ENCODE results near the gene MRPL27.

The MRPL27 gene

DNA sequence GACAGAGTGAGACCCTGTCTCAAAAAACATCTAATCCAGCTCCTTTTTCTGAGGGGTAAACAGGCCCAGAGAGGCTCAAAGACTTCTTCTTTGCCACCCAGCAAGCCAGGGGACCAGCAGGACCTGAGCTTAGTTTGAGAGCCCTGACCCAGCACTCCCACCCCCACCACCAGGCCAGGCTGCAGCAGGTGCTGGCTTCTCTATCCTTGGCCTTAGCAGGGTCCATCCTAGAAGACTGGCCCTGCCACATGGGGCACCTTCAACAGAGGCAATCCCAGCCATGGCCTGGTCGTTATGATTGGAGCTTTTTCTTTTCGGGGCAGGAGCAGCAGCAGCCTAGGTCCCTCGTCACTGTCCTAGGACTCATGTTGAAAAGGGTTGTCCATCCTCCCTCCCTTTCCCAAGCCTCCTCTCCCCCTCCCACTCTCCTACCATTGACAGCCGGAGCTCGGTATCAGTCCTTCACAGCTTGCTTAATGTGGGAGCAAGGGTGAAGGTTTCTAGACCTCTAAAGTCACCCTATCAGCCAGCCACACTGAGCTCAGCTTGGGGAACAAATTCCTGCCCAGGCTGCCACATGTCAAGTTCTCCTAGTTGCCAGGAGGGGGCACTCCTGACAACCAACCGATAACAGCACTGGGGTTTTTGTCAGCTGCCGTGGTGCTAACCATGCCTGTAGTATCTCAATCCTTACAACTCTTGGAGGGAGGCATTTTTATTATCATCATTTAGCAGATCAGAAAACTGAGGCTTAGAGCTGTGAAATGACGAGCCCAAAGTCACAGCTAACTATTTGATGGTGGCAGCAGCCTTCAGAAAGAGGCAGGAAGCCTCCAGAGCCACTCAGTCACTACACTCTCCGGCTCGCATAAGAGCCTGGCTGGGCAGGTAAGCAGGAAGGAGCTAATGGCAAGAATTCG is 11.2 kb downstream of the MRPL27 start:
- Histone ChIP-seq H3K27ac (no peak overlapping the region), H3K4me2 (ENCODE audit: low read length) (peak overlapping the region; percentile 37), H3K27me3 (ENCODE audit: control insufficient read depth, insufficient read depth, low read length) (no peaks in the 10 kb centered on the region), H3K9me3 (ENCODE audit: control insufficient read depth, low read length) (no peaks in the 10 kb centered on the region), H3K4me3 (ENCODE audit: low read depth, low read length) (no peak overlapping the region), H2AFZ (no peak overlapping the region), H3K36me3 (ENCODE audit: control insufficient read depth, insufficient read depth, low read length) (no peaks in the 10 kb centered on the region), H3K79me2 (no peaks in the 10 kb centered on the region), H3K4me1 (peaks cover 6% of the 10 kb centered on the region), H3K9ac (no peak overlapping the region)
- TF ChIP-seq, protein P1, sequence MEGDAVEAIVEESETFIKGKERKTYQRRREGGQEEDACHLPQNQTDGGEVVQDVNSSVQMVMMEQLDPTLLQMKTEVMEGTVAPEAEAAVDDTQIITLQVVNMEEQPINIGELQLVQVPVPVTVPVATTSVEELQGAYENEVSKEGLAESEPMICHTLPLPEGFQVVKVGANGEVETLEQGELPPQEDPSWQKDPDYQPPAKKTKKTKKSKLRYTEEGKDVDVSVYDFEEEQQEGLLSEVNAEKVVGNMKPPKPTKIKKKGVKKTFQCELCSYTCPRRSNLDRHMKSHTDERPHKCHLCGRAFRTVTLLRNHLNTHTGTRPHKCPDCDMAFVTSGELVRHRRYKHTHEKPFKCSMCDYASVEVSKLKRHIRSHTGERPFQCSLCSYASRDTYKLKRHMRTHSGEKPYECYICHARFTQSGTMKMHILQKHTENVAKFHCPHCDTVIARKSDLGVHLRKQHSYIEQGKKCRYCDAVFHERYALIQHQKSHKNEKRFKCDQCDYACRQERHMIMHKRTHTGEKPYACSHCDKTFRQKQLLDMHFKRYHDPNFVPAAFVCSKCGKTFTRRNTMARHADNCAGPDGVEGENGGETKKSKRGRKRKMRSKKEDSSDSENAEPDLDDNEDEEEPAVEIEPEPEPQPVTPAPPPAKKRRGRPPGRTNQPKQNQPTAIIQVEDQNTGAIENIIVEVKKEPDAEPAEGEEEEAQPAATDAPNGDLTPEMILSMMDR (IDR thresholded peaks at IDR 0.05) = peak; percentile 74

DNA sequence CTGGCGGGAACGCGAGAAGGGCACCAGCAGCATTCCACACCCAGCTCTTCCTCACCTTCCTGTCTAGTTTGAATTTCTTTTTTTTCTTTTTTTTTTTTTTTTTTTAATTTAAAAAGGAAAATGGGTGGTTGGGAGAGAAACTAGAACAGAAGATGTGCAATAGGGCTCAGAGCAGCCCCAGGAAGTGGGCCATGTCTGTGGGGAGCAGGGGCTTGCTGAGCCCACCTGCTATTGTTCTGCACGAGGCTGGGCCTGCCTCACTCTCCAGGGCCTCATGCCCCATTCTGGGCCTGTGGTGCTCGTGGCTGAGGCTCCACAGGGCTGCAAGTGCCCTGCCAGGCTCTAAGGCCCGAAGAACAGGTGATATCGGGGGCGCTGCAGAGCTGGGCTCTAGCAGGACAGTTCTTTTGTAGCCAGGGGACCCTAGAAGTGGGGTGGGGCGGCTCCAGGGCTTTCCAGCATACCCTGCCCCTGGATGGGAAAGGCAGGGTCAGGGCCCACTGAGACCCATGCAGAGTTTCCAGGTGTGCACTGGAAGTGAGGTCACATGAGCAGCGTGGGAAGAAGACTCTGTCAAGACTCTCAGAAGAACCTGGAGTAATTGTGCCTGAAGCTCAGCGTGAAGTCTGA is 12.4 kb downstream of the MRPL27 start:
- H3K4me1 ChIP-seq = peaks cover 6% of the 10 kb centered on the region
- no peaks in the 10 kb centered on the region for H3K9me3 ChIP-seq (ENCODE audit: control insufficient read depth, low read length)
- no peaks in the 10 kb centered on the region for H3K36me3 ChIP-seq (ENCODE audit: control insufficient read depth, insufficient read depth, low read length)
- no peaks in the 10 kb centered on the region for H3K27me3 ChIP-seq (ENCODE audit: control insufficient read depth, insufficient read depth, low read length)
- H3K4me2 ChIP-seq (ENCODE audit: low read length) = no peak overlapping the region
- TF ChIP-seq, protein P1 (IDR thresholded peaks at IDR 0.05) = no peak
- H2AFZ ChIP-seq = no peak overlapping the region
- H3K4me3 ChIP-seq (ENCODE audit: low read depth, low read length) = no peak overlapping the region
- no peak overlapping the region for H3K9ac ChIP-seq
- H3K79me2 ChIP-seq = no peaks in the 10 kb centered on the region
- H3K27ac ChIP-seq = no peak overlapping the region

DNA sequence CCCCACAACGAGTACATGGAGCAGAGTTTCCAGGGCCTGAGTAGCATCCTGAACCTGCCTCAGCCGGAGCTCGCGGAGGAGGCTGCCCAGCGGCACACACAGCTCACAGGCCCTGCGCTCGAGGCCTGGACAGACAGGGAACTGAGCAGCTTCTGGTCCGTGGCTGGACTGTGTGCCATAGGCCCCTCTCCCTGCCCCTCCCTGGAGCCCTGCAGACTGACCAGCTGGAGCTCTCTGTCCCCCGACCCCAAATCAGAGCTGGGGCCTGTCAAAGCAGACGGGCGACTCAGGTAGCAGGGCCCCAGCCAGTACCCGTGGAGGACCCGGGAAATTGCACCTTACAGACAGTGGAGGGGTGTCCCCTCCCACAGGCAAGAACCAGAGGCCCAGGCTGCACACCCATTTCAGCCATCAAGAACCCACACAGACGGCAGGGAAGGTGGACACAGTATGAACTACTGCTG is 13.0 kb downstream of the MRPL27 start:
- no peaks in the 10 kb centered on the region for H3K27me3 ChIP-seq (ENCODE audit: control insufficient read depth, insufficient read depth, low read length)
- H3K79me2 ChIP-seq = no peaks in the 10 kb centered on the region
- no peak overlapping the region for H3K4me3 ChIP-seq (ENCODE audit: low read depth, low read length)
- no peaks in the 10 kb centered on the region for H3K36me3 ChIP-seq (ENCODE audit: control insufficient read depth, insufficient read depth, low read length)
- H3K9ac ChIP-seq = no peak overlapping the region
- peaks cover 6% of the 10 kb centered on the region for H3K4me1 ChIP-seq
- H3K27ac ChIP-seq = no peak overlapping the region
- H3K4me2 ChIP-seq (ENCODE audit: low read length) = no peak overlapping the region
- H2AFZ ChIP-seq = no peak overlapping the region
- TF ChIP-seq, protein P1 (IDR thresholded peaks at IDR 0.05) = no peak
- H3K9me3 ChIP-seq (ENCODE audit: control insufficient read depth, low read length) = no peaks in the 10 kb centered on the region

DNA sequence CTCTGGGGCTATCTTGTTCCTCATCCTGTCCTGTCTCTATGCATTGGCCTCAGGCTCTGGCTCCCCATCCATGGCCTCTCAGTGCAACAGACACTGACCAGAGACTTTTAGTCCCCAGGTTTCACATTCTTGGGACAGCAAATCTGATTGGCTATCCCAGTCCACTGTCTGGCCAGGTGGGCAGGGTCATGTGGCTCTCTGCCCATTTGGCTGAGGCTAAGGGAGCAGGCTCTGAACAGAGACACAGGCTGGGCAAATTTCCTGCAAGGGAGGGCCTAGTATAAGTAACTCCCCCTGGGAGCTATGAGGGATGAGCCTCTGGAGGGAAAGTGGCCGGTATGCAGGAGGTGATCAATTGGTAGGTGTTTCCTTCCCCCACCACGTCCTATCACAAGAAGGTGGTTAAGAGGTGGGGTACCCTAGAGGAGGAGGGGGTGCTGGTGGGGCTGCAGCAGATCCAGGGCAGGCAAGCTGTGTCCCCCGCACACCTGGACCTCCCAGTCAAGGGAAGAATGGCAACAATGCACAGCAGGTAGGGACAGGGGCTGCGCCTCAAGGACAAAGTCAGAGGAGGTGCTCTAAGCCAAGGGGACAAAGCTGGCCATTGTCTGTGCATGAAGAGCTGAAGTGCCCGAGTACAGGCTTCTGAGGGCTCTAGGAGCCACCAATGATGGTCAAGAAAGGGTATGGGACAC is 13.8 kb downstream of the MRPL27 start:
- H3K79me2 ChIP-seq = peaks cover 2% of the 10 kb centered on the region
- no peaks in the 10 kb centered on the region for H3K9me3 ChIP-seq (ENCODE audit: control insufficient read depth, low read length)
- no peak overlapping the region for H3K27ac ChIP-seq
- no peaks in the 10 kb centered on the region for H3K27me3 ChIP-seq (ENCODE audit: control insufficient read depth, insufficient read depth, low read length)
- peaks cover 6% of the 10 kb centered on the region for H3K4me1 ChIP-seq
- no peak overlapping the region for H3K4me3 ChIP-seq (ENCODE audit: low read depth, low read length)
- H2AFZ ChIP-seq = no peak overlapping the region
- no peaks in the 10 kb centered on the region for H3K36me3 ChIP-seq (ENCODE audit: control insufficient read depth, insufficient read depth, low read length)
- TF ChIP-seq, protein P1 (IDR thresholded peaks at IDR 0.05) = no peak
- H3K9ac ChIP-seq = no peak overlapping the region
- H3K4me2 ChIP-seq (ENCODE audit: low read length) = no peak overlapping the region

Measured in parathyroid adenoma (tissue), 2 donors.